ENCODE results near the gene CACNB1. TPM values are rescaled to one million over a fixed set of nuclear protein-coding genes. Genes with fewer than 3 reads are reported as not detected.
"Not testable (repeated sequence)": the region's sequence is repeated elsewhere in the genome, so short reads cannot be mapped to it uniquely, and the experiment has no call there.

Gene CACNB1
- polyA plus RNA-seq, 1 donor (not counting 4 experiments of a cell fraction or from before 2014, with no cell fraction given) = 4.0 TPM

- Histone ChIP-seq H3K27ac (ENCODE audit: control insufficient read depth, insufficient read depth, low read length) (no peak overlapping the region), H4K20me1 (ENCODE audit: control insufficient read depth, extremely low read depth, insufficient read depth, low read length) (no peaks in the 10 kb centered on the region), H3K36me3 (ENCODE audit: control insufficient read depth in 2 of 2, extremely low read depth in 1 of 2, insufficient read depth in 2 of 2, low read length in 2 of 2) (no peaks in the 10 kb centered on the region), H3K9ac (ENCODE audit: control insufficient read depth, extremely low read depth, insufficient read depth, low read length) (no peak overlapping the region), H2AFZ (ENCODE audit: control insufficient read depth, low read length) (no peak overlapping the region), H3K9me3 (ENCODE audit: control insufficient read depth, low read depth, low read length) (no peaks in the 10 kb centered on the region), H3K9me1 (ENCODE audit: control insufficient read depth, extremely low read depth, insufficient read depth, low read length) (no peaks in the 10 kb centered on the region), H3K4me3 (ENCODE audit: control insufficient read depth in 2 of 3, extremely low read depth in 1 of 3, insufficient read depth in 2 of 3, low read depth in 1 of 3, low read length in 3 of 3) (no peak overlapping the region), H3K79me2 (ENCODE audit: control insufficient read depth, insufficient read depth, low read length) (no peaks in the 10 kb centered on the region), H3K4me1 (ENCODE audit: control insufficient read depth, extremely low read depth, insufficient read depth, low read length) (no peaks in the 10 kb centered on the region), H3K4me2 (ENCODE audit: control insufficient read depth, extremely low read depth, insufficient read depth, low read depth, low read length) (no peak overlapping the region), H3K27me3 (ENCODE audit: control insufficient read depth, extremely low read depth, insufficient read depth, low read length) (no peaks in the 10 kb centered on the region)
- dilution Hi-C loops (cut with MboI; ENCODE audit: extremely low pct_ligation_motif_present, low sequenced_read_pairs) = no loop called here
- no peak for FAIRE-seq
- no peak for TF ChIP-seq EZH2 (IDR thresholded peaks at IDR 0.05; ENCODE audit: low read length)
- no peak for TF ChIP-seq CTCF (optimal IDR thresholded peaks at IDR 0.05 in 1 of 3, IDR thresholded peaks at IDR 0.05 in 1 of 3, conservative IDR thresholded peaks at IDR 0.05 in 1 of 3; ENCODE audit: extremely low read depth in 1 of 3, insufficient read depth in 2 of 3, low read length in 3 of 3)
- no peak for DNase-seq (ENCODE audit: low read depth, low spot score)
Observed at GRCh38 chr17:39131616-39132015, 65.9 kb downstream of the CACNB1 start.

GRCh38 chr17:39130205-39130604 is 67.3 kb downstream of the CACNB1 start:
- H3K27ac ChIP-seq (ENCODE audit: control insufficient read depth, insufficient read depth, low read length) = no peak overlapping the region
- dilution Hi-C loops (cut with MboI; ENCODE audit: extremely low pct_ligation_motif_present, low sequenced_read_pairs) = no loop called here
- H3K9ac ChIP-seq (ENCODE audit: control insufficient read depth, extremely low read depth, insufficient read depth, low read length) = no peak overlapping the region
- no peak overlapping the region for H3K4me2 ChIP-seq (ENCODE audit: control insufficient read depth, extremely low read depth, insufficient read depth, low read depth, low read length)
- no peaks in the 10 kb centered on the region for H3K4me1 ChIP-seq (ENCODE audit: control insufficient read depth, extremely low read depth, insufficient read depth, low read length)
- DNase-seq (ENCODE audit: low read depth, low spot score) (no peak), FAIRE-seq (no peak)
- no peaks in the 10 kb centered on the region for H4K20me1 ChIP-seq (ENCODE audit: control insufficient read depth, extremely low read depth, insufficient read depth, low read length)
- no peaks in the 10 kb centered on the region for H3K9me3 ChIP-seq (ENCODE audit: control insufficient read depth, low read depth, low read length)
- no peaks in the 10 kb centered on the region for H3K36me3 ChIP-seq (ENCODE audit: control insufficient read depth in 2 of 2, extremely low read depth in 1 of 2, insufficient read depth in 2 of 2, low read length in 2 of 2)
- H3K9me1 ChIP-seq (ENCODE audit: control insufficient read depth, extremely low read depth, insufficient read depth, low read length) = no peaks in the 10 kb centered on the region
- H3K4me3 ChIP-seq (ENCODE audit: control insufficient read depth in 2 of 3, extremely low read depth in 1 of 3, insufficient read depth in 2 of 3, low read depth in 1 of 3, low read length in 3 of 3) = no peak overlapping the region
- H3K27me3 ChIP-seq (ENCODE audit: control insufficient read depth, extremely low read depth, insufficient read depth, low read length) = no peaks in the 10 kb centered on the region
- no peaks in the 10 kb centered on the region for H3K79me2 ChIP-seq (ENCODE audit: control insufficient read depth, insufficient read depth, low read length)
- H2AFZ ChIP-seq (ENCODE audit: control insufficient read depth, low read length) = no peak overlapping the region
- TF ChIP-seq EZH2 (IDR thresholded peaks at IDR 0.05; ENCODE audit: low read length) (no peak), CTCF (optimal IDR thresholded peaks at IDR 0.05 in 1 of 3, IDR thresholded peaks at IDR 0.05 in 1 of 3, conservative IDR thresholded peaks at IDR 0.05 in 1 of 3; ENCODE audit: extremely low read depth in 1 of 3, insufficient read depth in 2 of 3, low read length in 3 of 3) (no peak)

- H3K4me1 ChIP-seq (ENCODE audit: control insufficient read depth, extremely low read depth, insufficient read depth, low read length); FAIRE-seq; H3K4me2 ChIP-seq (ENCODE audit: control insufficient read depth, extremely low read depth, insufficient read depth, low read depth, low read length); H3K9ac ChIP-seq (ENCODE audit: control insufficient read depth, extremely low read depth, insufficient read depth, low read length); H2AFZ ChIP-seq (ENCODE audit: control insufficient read depth, low read length); H3K36me3 ChIP-seq (ENCODE audit: control insufficient read depth in 2 of 2, extremely low read depth in 1 of 2, insufficient read depth in 2 of 2, low read length in 2 of 2); H3K4me3 ChIP-seq (ENCODE audit: control insufficient read depth in 2 of 3, extremely low read depth in 1 of 3, insufficient read depth in 2 of 3, low read depth in 1 of 3, low read length in 3 of 3); DNase-seq (ENCODE audit: low read depth, low spot score); H3K79me2 ChIP-seq (ENCODE audit: control insufficient read depth, insufficient read depth, low read length); H4K20me1 ChIP-seq (ENCODE audit: control insufficient read depth, extremely low read depth, insufficient read depth, low read length); H3K27ac ChIP-seq (ENCODE audit: control insufficient read depth, insufficient read depth, low read length); H3K9me3 ChIP-seq (ENCODE audit: control insufficient read depth, low read depth, low read length); H3K9me1 ChIP-seq (ENCODE audit: control insufficient read depth, extremely low read depth, insufficient read depth, low read length); H3K27me3 ChIP-seq (ENCODE audit: control insufficient read depth, extremely low read depth, insufficient read depth, low read length); dilution Hi-C loops (cut with MboI; ENCODE audit: extremely low pct_ligation_motif_present, low sequenced_read_pairs): not testable (repeated sequence)
Observed at GRCh38 chr17:39129544-39129943, 67.9 kb downstream of the CACNB1 start.

Data from keratinocyte (primary cell).